ENCODE results near the gene SMCP.

Gene SMCP

GRCh38 chr1:152932170-152932811 is 54.2 kb downstream of the SMCP start:
- DNase-seq (ENCODE audit: extremely low spot score, insufficient read length, low read depth) (no peak), FAIRE-seq (no peak)

GRCh38 chr1:152933196-152933595 is 55.1 kb downstream of the SMCP start:
- FAIRE-seq: no peak
- no peak for DNase-seq (ENCODE audit: extremely low spot score, insufficient read length, low read depth)
